OCI-LY7 (cell line): Measurements from ENCODE around the gene ZSCAN10. TPM values are rescaled to one million over a fixed set of nuclear protein-coding genes. Genes with fewer than 3 reads are reported as not detected.

ENCODE experiments used
- BruUV-seq: library from RNA; stranded (reverse); fragments of 400-500 nt; replicated peaks from 2 replicates; lab custom pipeline; 2021; lab: Mats Ljungman, UMichigan
- CTCF ChIA-PET: fragments of 300-600 bp; sonication (Branson Sonifier 250); formaldehyde crosslinking; loops from one replicate; lab custom pipeline; 2022; ENCODE audit warnings: antibody characterized with exemption; ENCODE audit not compliant: unreplicated experiment; lab: Charles Lee
- POLR2A ChIA-PET: fragments of 300-600 bp; sonication (Branson Sonifier 250); formaldehyde crosslinking; loops from one replicate; lab custom pipeline; 2022; ENCODE audit warnings: antibody characterized with exemption; lab: Charles Lee
- DNase-seq: peaks from one replicate; pipeline ENCODE4 v3.0.0-alpha.2; 2015; ENCODE audit warnings: low spot score
- H2AFZ ChIP-seq: fragments of 200-600 bp; sonication (generic), shearing (Covaris generic); 2 replicates; pipeline ENCODE4 v1.6.1; 2014; ENCODE audit warnings: mild to moderate bottlenecking, antibody characterized with exemption, low read length, moderate library complexity
- H3K27ac ChIP-seq: fragments of 200-600 bp; sonication (generic); 2 replicates; pipeline ENCODE4 v1.5.1; 2014; ENCODE audit warnings: mixed run types, low read depth, mild to moderate bottlenecking, moderate library complexity, low read length, inconsistent platforms; ENCODE audit not compliant: poor library complexity, severe bottlenecking
- H3K36me3 ChIP-seq: fragments of 200-600 bp; sonication (generic); 2 replicates; pipeline ENCODE4 v1.6.1; 2014; ENCODE audit warnings: mild to moderate bottlenecking, antibody characterized with exemption, low read length, moderate library complexity, mixed read lengths; ENCODE audit not compliant: insufficient read depth
- H3K4me1 ChIP-seq: fragments of 200-600 bp; sonication (generic); 2 replicates; pipeline ENCODE4 v1.5.1; 2014; ENCODE audit warnings: mild to moderate bottlenecking, low read length; ENCODE audit not compliant: insufficient read depth, poor library complexity, severe bottlenecking
- H3K4me2 ChIP-seq: fragments of 200-600 bp; sonication (generic); 2 replicates; pipeline ENCODE4 v1.6.1; 2014; ENCODE audit warnings: mild to moderate bottlenecking, low read length
- H3K4me3 ChIP-seq: fragments of 200-600 bp; sonication (generic); 2 replicates; pipeline ENCODE4 v1.5.1; 2014; ENCODE audit warnings: mild to moderate bottlenecking, low read depth, low read length; ENCODE audit not compliant: poor library complexity, severe bottlenecking
- H3K79me2 ChIP-seq: fragments of 200-600 bp; sonication (generic); 2 replicates; pipeline ENCODE4 v1.6.1; 2016; ENCODE audit warnings: low read depth, mild to moderate bottlenecking, low read length, moderate library complexity, mixed read lengths; ENCODE audit not compliant: insufficient read depth
- H3K9me2 ChIP-seq: fragments of 200-600 bp; sonication (generic); 2 replicates; pipeline ENCODE4 v1.6.1; 2016; ENCODE audit warnings: mild to moderate bottlenecking, low read length, mixed read lengths; ENCODE audit not compliant: insufficient read depth
- H3K9me3 ChIP-seq: fragments of 200-600 bp; sonication (generic); 2 replicates; pipeline ENCODE4 v1.6.1; 2014; ENCODE audit warnings: mild to moderate bottlenecking, mixed run types, low read length, mixed read lengths
- H4K20me1 ChIP-seq: fragments of 200-600 bp; sonication (generic); 2 replicates; pipeline ENCODE4 v1.6.1; 2014; ENCODE audit warnings: mild to moderate bottlenecking, antibody characterized with exemption, low read length, moderate library complexity, mixed read lengths; ENCODE audit not compliant: insufficient read depth
- CTCF ChIP-seq: fragments of 200-600 bp; sonication (generic); conservative IDR thresholded peaks from 2 replicates; pipeline ENCODE4 v1.5.1; 2014; ENCODE audit warnings: mild to moderate bottlenecking, antibody characterized with exemption, low read length, moderate library complexity, mixed read lengths
- EZH2phosphoT487 ChIP-seq: fragments of 200-600 bp; sonication (generic); IDR thresholded peaks from 2 replicates; pipeline ENCODE4 v1.6.1; 2018; ENCODE audit warnings: low read depth, borderline replicate concordance, mild to moderate bottlenecking, mixed run types, antibody characterized with exemption, low read length, moderate library complexity, mixed read lengths
- intact Hi-C: fragments of 100-400 bp; cut with micrococcal nuclease; formaldehyde crosslinking; loops from one replicate; pipeline ENCODE4 v1.10.0; 2022; ENCODE audit not compliant: unreplicated experiment
- total RNA-seq, 2 experiments: library from RNA; depleted of rRNA in 1 of 2; stranded (reverse); fragments of >200 nt in 1 of 2; shearing (Covaris generic) in 1 of 2; gene quantifications; 2 replicates each; pipeline ENCODE4 v1.2.3, GENCODE V29; 2014 to 2022

ZSCAN10 gene
- total RNA-seq, 2 experiments from 2014 or later: 0.09 to 0.49 TPM

GRCh38 chr16:3059041-3059722 is 39.9 kb downstream of the ZSCAN10 start:
- H3K36me3 ChIP-seq: no peaks in the 10 kb centered on the region
- TF ChIP-seq EZH2phosphoT487 (no peak), CTCF (peak; percentile 79)
- no TSS peak for BruUV-seq
- H3K4me3 ChIP-seq: peak overlapping the region; percentile 76
- peak overlapping the region; percentile 39 for H3K27ac ChIP-seq
- H3K4me1 ChIP-seq: peaks cover 31% of the 10 kb centered on the region
- peak overlapping the region; percentile 97 for H2AFZ ChIP-seq
- intact Hi-C loops: loop anchor here (1.0 to 2.0 kb wide), 5 partner anchors 16 to 108 kb away; no protein-coding TSS in a partner anchor
- peak overlapping the region; percentile 75 for H3K4me2 ChIP-seq
- H3K9me2 ChIP-seq: no peaks in the 10 kb centered on the region
- no peaks in the 10 kb centered on the region for H4K20me1 ChIP-seq
- CTCF ChIA-PET: interaction anchor here (0.6 to 1.9 kb wide), 5 partner anchors 25 to 76 kb away, joined by 3 to 12 read pairs (median 7); partner anchors contain the start of gene ZNF213
- POLR2A ChIA-PET: interaction anchor here (0.6 kb wide), 1 partner anchor 99 kb away, joined by 3 read pairs; no protein-coding TSS in a partner anchor
- no peaks in the 10 kb centered on the region for H3K9me3 ChIP-seq
- peak; percentile 92 for DNase-seq
- no peaks in the 10 kb centered on the region for H3K79me2 ChIP-seq

- BruUV-seq: no TSS peak
- Histone ChIP-seq H3K9me2 (no peaks in the 10 kb centered on the region), H3K9me3 (no peaks in the 10 kb centered on the region), H3K79me2 (no peaks in the 10 kb centered on the region), H3K4me3 (peak overlapping the region; percentile 76), H3K4me1 (peaks cover 31% of the 10 kb centered on the region), H4K20me1 (no peaks in the 10 kb centered on the region), H3K36me3 (no peaks in the 10 kb centered on the region), H3K4me2 (peak overlapping the region; percentile 75), H3K27ac (peak overlapping the region; percentile 39), H2AFZ (peak overlapping the region; percentile 97)
- TF ChIP-seq EZH2phosphoT487 (no peak), CTCF (no peak)
- peak; percentile 81 for DNase-seq
- ChIA-PET POLR2A (interaction anchor here (0.6 kb wide), 1 partner anchor 100 kb away, joined by 3 read pairs; no protein-coding TSS in a partner anchor), CTCF (interaction anchor here (0.6 to 1.9 kb wide), 3 partner anchors 30 to 71 kb away, joined by 7 to 12 read pairs (median 11); no protein-coding TSS in a partner anchor)
- intact Hi-C loops: loop anchor here (1.0 to 2.0 kb wide), 6 partner anchors 17 to 108 kb away; no protein-coding TSS in a partner anchor
Observed at GRCh38 chr16:3058139-3059030, 40.7 kb downstream of the ZSCAN10 start.
